Spleen (tissue), 11 donors: ENCODE measurements around the gene AXIN2. TPM values are rescaled to one million over a fixed set of nuclear protein-coding genes. Genes with fewer than 3 reads are reported as not detected.
"Not testable (repeated sequence)": the region's sequence is repeated elsewhere in the genome, so short reads cannot be mapped to it uniquely, and the experiment has no call there.

Experiments
- DNase-seq: peaks from one replicate; pipeline ENCODE4 v3.0.0-alpha.2; 2020
- H3K27ac ChIP-seq, 8 donors: fragments of 200-600 bp; sonication (generic) in 7 of 8; 1 replicate in 4 of 8; 2 replicates in 4 of 8; pipeline versions ENCODE4 v1.5.0 to v1.8.0; 2016 to 2021; ENCODE audit warnings: inconsistent platforms in 4 of 8, mild to moderate bottlenecking in 4 of 8, moderate library complexity in 1 of 8
- H3K27me3 ChIP-seq, 7 donors: fragments of 200-600 bp; sonication (generic) in 6 of 7; replicated peaks in 1 of 7; 1 replicate in 4 of 7; 2 replicates in 3 of 7; pipeline versions ENCODE4 v1.5.0 to v1.8.0; 2016 to 2021; ENCODE audit warnings: inconsistent platforms in 3 of 7, mild to moderate bottlenecking in 1 of 7
- H3K36me3 ChIP-seq, 6 donors: fragments of 200-600 bp; sonication (generic) in 5 of 6; 1 replicate in 4 of 6; 2 replicates in 2 of 6; pipeline versions ENCODE4 v1.5.0 to v1.8.0; 2016 to 2021; ENCODE audit warnings: inconsistent platforms in 2 of 6
- H3K4me1 ChIP-seq, 6 donors: fragments of 200-600 bp; sonication (generic) in 5 of 6; 1 replicate in 3 of 6; 2 replicates in 3 of 6; pipeline versions ENCODE4 v1.5.0 to v1.8.0; 2016 to 2021; ENCODE audit warnings: inconsistent platforms in 3 of 6
- H3K4me3 ChIP-seq, 8 donors: fragments of 200-600 bp; sonication (generic) in 7 of 8; 1 replicate in 4 of 8; 2 replicates in 4 of 8; pipeline versions ENCODE4 v1.5.0 to v1.8.0; 2016 to 2021; ENCODE audit warnings: inconsistent platforms in 4 of 8, mild to moderate bottlenecking in 4 of 8, moderate library complexity in 2 of 8
- H3K9me3 ChIP-seq, 8 donors: fragments of 200-600 bp; sonication (generic) in 7 of 8; 1 replicate in 4 of 8; 2 replicates in 4 of 8; pipeline versions ENCODE4 v1.5.0 to v1.8.0; 2016 to 2021; ENCODE audit warnings: inconsistent platforms in 4 of 8
- POLR2A ChIP-seq, 3 donors: fragments of 450-650 bp; IDR thresholded peaks; one replicate each; pipeline ENCODE4 v1.5.1; 2017; ENCODE audit warnings: antibody characterized with exemption in 3 of 3, mild to moderate bottlenecking in 1 of 3
- POLR2AphosphoS5 ChIP-seq, 3 donors: sonication (generic); formaldehyde crosslinking; IDR thresholded peaks; one replicate each; pipeline ENCODE4 v1.5.1; 2017; ENCODE audit warnings: antibody characterized with exemption in 3 of 3
- WGBS, 5 donors: extraction: QIAGEN DNeasy Blood & Tissue Kit in 3 of 5; methylation state at CpG; one replicate each; pipeline versions ENCODE4 v1.1.5 to v1.1.7; 2013 to 2018; 5-methylcytosine and 5-hydroxymethylcytosine counted together
- intact Hi-C: fragments of 100-400 bp; cut with DNase I; formaldehyde crosslinking; loops from one replicate; pipeline ENCODE4 v1.15.0; 2023; ENCODE audit warnings: low total_unique reads
- polyA plus RNA-seq, 3 donors: library from polyadenylated mRNA; stranded (reverse); fragments of 200-250 nt; gene quantifications; one replicate each; pipeline ENCODE4 v1.2.1, GENCODE V29; 2013
- total RNA-seq, 7 donors: library from RNA; depleted of rRNA in 3 of 7; stranded (reverse); fragments of >200 nt in 3 of 7; fragmentation: NEBNext Ultra II Directional in 4 of 7; extraction: Animal tissue kit (Norgen Biotek cat#: 25700) in 4 of 7; gene quantifications; one replicate each; pipeline versions ENCODE4 v1.1.0 to v1.2.1, GENCODE V29; 2016 to 2021
- TF ChIP-seq, protein P1 (sequence below), 11 experiments: fragments of 200-600 bp in 7 of 11; fragments of 450-650 bp in 4 of 11; sonication (generic) in 4 of 11; IDR thresholded peaks in 8 of 11; conservative IDR thresholded peaks in 3 of 11; 1 replicate in 7 of 11; 2 replicates in 4 of 11; pipeline versions ENCODE4 v1.4.0 to v1.8.0; 2016 to 2021; ENCODE audit warnings: antibody characterized with exemption in 11 of 11, inconsistent platforms in 4 of 11, mild to moderate bottlenecking in 1 of 11
- donor health status: healthy with polysubstance abuse.
- donor health status: DM: no; HTN: no; CAD: no; lungs with moderate emphysema.
- donor health status: DM: no; HTN: no; CAD: no.
- donor health status: Bipolar disorder and iron deficiency.
- donor health status: healthy.
- donor health status: DM: no; HTN: no; CAD: no.
- donor health status: DM: yes; HTN: yes; CAD: no.

AXIN2 gene
- total and polyA plus RNA-seq, 10 donors = 1.1 to 16.6 (median 11.0) TPM

- TF ChIP-seq, protein P1, sequence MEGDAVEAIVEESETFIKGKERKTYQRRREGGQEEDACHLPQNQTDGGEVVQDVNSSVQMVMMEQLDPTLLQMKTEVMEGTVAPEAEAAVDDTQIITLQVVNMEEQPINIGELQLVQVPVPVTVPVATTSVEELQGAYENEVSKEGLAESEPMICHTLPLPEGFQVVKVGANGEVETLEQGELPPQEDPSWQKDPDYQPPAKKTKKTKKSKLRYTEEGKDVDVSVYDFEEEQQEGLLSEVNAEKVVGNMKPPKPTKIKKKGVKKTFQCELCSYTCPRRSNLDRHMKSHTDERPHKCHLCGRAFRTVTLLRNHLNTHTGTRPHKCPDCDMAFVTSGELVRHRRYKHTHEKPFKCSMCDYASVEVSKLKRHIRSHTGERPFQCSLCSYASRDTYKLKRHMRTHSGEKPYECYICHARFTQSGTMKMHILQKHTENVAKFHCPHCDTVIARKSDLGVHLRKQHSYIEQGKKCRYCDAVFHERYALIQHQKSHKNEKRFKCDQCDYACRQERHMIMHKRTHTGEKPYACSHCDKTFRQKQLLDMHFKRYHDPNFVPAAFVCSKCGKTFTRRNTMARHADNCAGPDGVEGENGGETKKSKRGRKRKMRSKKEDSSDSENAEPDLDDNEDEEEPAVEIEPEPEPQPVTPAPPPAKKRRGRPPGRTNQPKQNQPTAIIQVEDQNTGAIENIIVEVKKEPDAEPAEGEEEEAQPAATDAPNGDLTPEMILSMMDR (IDR thresholded peaks at IDR 0.05 in 8 of 11, conservative IDR thresholded peaks at IDR 0.05 in 3 of 11) = no peak
- TF ChIP-seq POLR2A (IDR thresholded peaks at IDR 0.05) (no peak), POLR2AphosphoS5 (IDR thresholded peaks at IDR 0.05) (no peak)
- Histone ChIP-seq H3K36me3 (peaks cover 0 to 13% (median under 1%) of the 10 kb centered on the region in 6 donors), H3K27me3 (no peaks in the 10 kb centered on the region), H3K27ac (no peak overlapping the region), H3K4me1 (peaks cover 0 to 38% (median 16%) of the 10 kb centered on the region in 6 donors), H3K9me3 (no peaks in the 10 kb centered on the region), H3K4me3 (no peak overlapping the region)
- WGBS, 5 donors = 88 to 95% (median 90%) methylated on average over 8 of the region's 8 CpGs
- DNase-seq = peak; percentile 43
- intact Hi-C loops = no loop called here
These were observed 34.1 kb downstream of the AXIN2 start for GRCh38 chr17:65527381-65527780.

- H3K27ac ChIP-seq, H3K27me3 ChIP-seq, intact Hi-C loops, H3K9me3 ChIP-seq, DNase-seq, H3K4me3 ChIP-seq: not testable (repeated sequence)
- 92 to 98% (median 97%) methylated on average over 7 of the region's 7 CpGs for WGBS, 5 donors
- Histone ChIP-seq H3K36me3 (peaks cover 0 to 13% (median 0%) of the 10 kb centered on the region in 6 donors), H3K4me1 (peaks cover 0 to 33% (median 12%) of the 10 kb centered on the region in 6 donors)
These were observed 34.6 kb downstream of the AXIN2 start for GRCh38 chr17:65526854-65527253.

GRCh38 chr17:65523853-65524664 is 37.4 kb downstream of the AXIN2 start:
- TF ChIP-seq POLR2A (IDR thresholded peaks at IDR 0.05) (no peak), POLR2AphosphoS5 (IDR thresholded peaks at IDR 0.05) (no peak)
- TF ChIP-seq, protein P1 (IDR thresholded peaks at IDR 0.05 in 8 of 11, conservative IDR thresholded peaks at IDR 0.05 in 3 of 11) = no peak
- H3K36me3 ChIP-seq = peaks cover 0 to 4% (median 0%) of the 10 kb centered on the region in 6 donors
- peaks cover 0 to 11% (median 1%) of the 10 kb centered on the region in 6 donors for H3K4me1 ChIP-seq
- peak overlapping the region in 1 of 8 donors; percentile 4 for H3K27ac ChIP-seq
- DNase-seq = peak; percentile 63
- WGBS, 5 donors = 72 to 76% (median 74%) methylated on average over 16 of the region's 16 CpGs
- H3K4me3 ChIP-seq = no peak overlapping the region
- no peaks in the 10 kb centered on the region for H3K27me3 ChIP-seq
- no peaks in the 10 kb centered on the region for H3K9me3 ChIP-seq
- intact Hi-C loops = no loop called here

DNA sequence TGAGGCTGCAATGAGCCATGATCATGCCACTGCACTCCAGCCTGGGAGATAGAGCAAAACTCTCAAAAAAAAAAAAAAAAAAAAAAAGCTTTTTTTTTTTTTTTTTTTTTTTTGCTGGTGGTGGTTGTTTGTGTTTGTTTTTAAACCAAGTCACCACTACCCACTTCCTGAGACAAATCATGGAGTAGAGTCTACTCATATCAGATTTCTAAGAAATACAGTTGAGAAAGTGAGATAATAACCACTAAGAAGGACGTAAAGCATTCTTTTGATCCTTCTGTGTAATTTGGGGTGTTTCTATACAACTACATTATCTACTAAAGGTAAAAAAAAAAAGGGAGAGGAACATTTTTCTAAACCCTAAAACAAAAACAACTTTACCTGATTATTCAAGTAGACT is 38.0 kb downstream of the AXIN2 start:
- Histone ChIP-seq H3K27me3 (no peaks in the 10 kb centered on the region), H3K4me3 (no peak overlapping the region), H3K4me1 (peaks cover 0 to 11% (median 1%) of the 10 kb centered on the region in 6 donors), H3K27ac (peak overlapping the region in 1 of 8 donors; percentile 4), H3K9me3 (no peaks in the 10 kb centered on the region), H3K36me3 (no peaks in the 10 kb centered on the region)
- 31 to 77% (median 59%) methylated on average over 1 of the region's 1 CpG for WGBS, 5 donors
- DNase-seq = peak; percentile 6
- TF ChIP-seq POLR2AphosphoS5 (IDR thresholded peaks at IDR 0.05) = no peak
- TF ChIP-seq, protein P1 (IDR thresholded peaks at IDR 0.05 in 8 of 11, conservative IDR thresholded peaks at IDR 0.05 in 3 of 11) = no peak
- no peak for TF ChIP-seq POLR2A (IDR thresholded peaks at IDR 0.05)
- intact Hi-C loops = no loop called here
